GM12878 (cell line): Measurements from ENCODE around the gene TPRA1. TPM values are rescaled to one million over a fixed set of nuclear protein-coding genes. Genes with fewer than 3 reads are reported as not detected.
A peak's percentile ranks its signal among the peaks of the same experiment; 100 is the strongest.

Source experiments
- BACH1 ChIP-seq: fragments of 450-650 bp; IDR thresholded peaks from 2 replicates; pipeline ENCODE4 v1.6.1; 2017; ENCODE audit warnings: mild to moderate bottlenecking, borderline replicate concordance
- CHD2 ChIP-seq: IDR thresholded peaks from 2 replicates; pipeline ENCODE4 v1.6.1; 2011; ENCODE audit warnings: low read depth, low read length, improper control_type of control experiment, borderline replicate concordance
- CREB1 ChIP-seq: IDR thresholded peaks from 2 replicates; pipeline ENCODE4 v1.6.1; 2012; ENCODE audit warnings: low read depth, mild to moderate bottlenecking, inconsistent platforms
- DPF2 ChIP-seq: fragments of 450-650 bp; IDR thresholded peaks from 2 replicates; pipeline ENCODE4 v1.6.1; 2017; ENCODE audit warnings: mild to moderate bottlenecking
- ELK1 ChIP-seq: IDR thresholded peaks from 2 replicates; pipeline ENCODE4 v1.6.1; 2012; ENCODE audit warnings: low read depth, low read length, improper control_type of control experiment
- EP300 ChIP-seq, 2 experiments: fragments of 150-350 bp in 1 of 2; IDR thresholded peaks; 2 replicates each; pipeline ENCODE4 v1.6.1; 2011 to 2012; ENCODE audit warnings: low read depth in 2 of 2, low read length in 2 of 2, borderline replicate concordance in 1 of 2, improper control_type of control experiment in 1 of 2, inconsistent platforms in 1 of 2; ENCODE audit not compliant: control insufficient read depth in 1 of 2
- HDAC6 ChIP-seq: fragments of 200-600 bp; sonication (generic); IDR thresholded peaks from one replicate; pipeline ENCODE4 v1.8.0; 2017; ENCODE audit warnings: antibody characterized with exemption; ENCODE audit not compliant: unreplicated experiment
- MAX ChIP-seq: IDR thresholded peaks from 2 replicates; pipeline ENCODE4 v1.6.1; 2012; ENCODE audit warnings: low read depth, low read length, improper control_type of control experiment
- MYB ChIP-seq: fragments of 150-350 bp; IDR thresholded peaks from 2 replicates; pipeline ENCODE4 v1.6.1; 2014; ENCODE audit warnings: mild to moderate bottlenecking, low read depth, low read length, borderline replicate concordance
- NFXL1 ChIP-seq: fragments of 450-650 bp; IDR thresholded peaks from 2 replicates; pipeline ENCODE4 v1.6.1; 2017; ENCODE audit warnings: antibody characterized with exemption, mild to moderate bottlenecking, borderline replicate concordance
- NFYA ChIP-seq: IDR thresholded peaks from 2 replicates; pipeline ENCODE4 v1.6.1; 2011; ENCODE audit warnings: low read depth, mild to moderate bottlenecking, low read length, improper control_type of control experiment, borderline replicate concordance
- NRF1 ChIP-seq: conservative IDR thresholded peaks from 2 replicates; pipeline ENCODE4 v1.6.1; 2011; ENCODE audit warnings: mild to moderate bottlenecking, low read depth, low read length, improper control_type of control experiment
- POLR2AphosphoS5 ChIP-seq: IDR thresholded peaks from 2 replicates; pipeline ENCODE4 v1.6.1; 2011; ENCODE audit warnings: mild to moderate bottlenecking, low read length, inconsistent platforms
- SREBF2 ChIP-seq: IDR thresholded peaks from 2 replicates; pipeline ENCODE4 v1.6.1; 2012; ENCODE audit warnings: mild to moderate bottlenecking, low read length
- TCF3 ChIP-seq: IDR thresholded peaks from 2 replicates; pipeline ENCODE4 v1.6.1; 2012; ENCODE audit warnings: low read depth, mild to moderate bottlenecking, low read length, borderline replicate concordance; ENCODE audit not compliant: insufficient read depth
- WRNIP1 ChIP-seq: IDR thresholded peaks from 2 replicates; pipeline ENCODE4 v1.6.1; 2011; ENCODE audit warnings: low read depth, low read length, improper control_type of control experiment, borderline replicate concordance
- ZBED1 ChIP-seq: IDR thresholded peaks from 2 replicates; pipeline ENCODE4 v1.6.1; 2016; ENCODE audit warnings: borderline replicate concordance
- ZNF592 ChIP-seq: fragments of 450-650 bp; IDR thresholded peaks from 2 replicates; pipeline ENCODE4 v1.6.1; 2017; ENCODE audit warnings: mild to moderate bottlenecking, moderate library complexity
- polyA plus RNA-seq, 11 experiments: library from polyadenylated mRNA; depleted of rRNA in 4 of 11; unstranded in 6 of 11; stranded (reverse) in 5 of 11; fragments of >200 nt; fragmentation: Nextera tagmentation in 4 of 11; fragmentation: Illumina TruSeq in 1 of 11; extraction: Ambion mirVana in 4 of 11; extraction: Trizol in 1 of 11; gene quantifications; 1 replicate in 1 of 11; 2 replicates in 10 of 11; pipeline versions ENCODE4 v1.2.1 to v1.2.3, GENCODE V29; 2011 to 2016; ENCODE audit warnings: inconsistent platforms in 2 of 11, missing spikeins in 2 of 11, low read depth in 1 of 11
- total RNA-seq, 4 experiments: library from RNA; depleted of rRNA in 3 of 4; stranded (reverse); fragments of >200 nt in 3 of 4; fragmentation: Illumina TruSeq in 1 of 4; extraction: Trizol in 1 of 4; gene quantifications; 2 replicates each; pipeline versions ENCODE4 v1.2.1 to v1.2.3, GENCODE V29; 2013 to 2021
- TF ChIP-seq, protein P1 (sequence below): fragments of 450-650 bp; conservative IDR thresholded peaks from 2 replicates; pipeline ENCODE4 v1.6.1; 2017; ENCODE audit warnings: mild to moderate bottlenecking, moderate library complexity
- TF ChIP-seq, protein P2 (sequence below): IDR thresholded peaks from 2 replicates; pipeline ENCODE4 v1.6.1; 2011; ENCODE audit warnings: mild to moderate bottlenecking, low read depth, low read length, moderate library complexity; ENCODE audit not compliant: insufficient replicate concordance

Gene TPRA1
- total and polyA plus RNA-seq, 10 of the 15 experiments (the other 5 are each of a cell fraction or from before 2014, with no cell fraction given) = 1.8 to 39.6 (median 26.6) TPM

DNA sequence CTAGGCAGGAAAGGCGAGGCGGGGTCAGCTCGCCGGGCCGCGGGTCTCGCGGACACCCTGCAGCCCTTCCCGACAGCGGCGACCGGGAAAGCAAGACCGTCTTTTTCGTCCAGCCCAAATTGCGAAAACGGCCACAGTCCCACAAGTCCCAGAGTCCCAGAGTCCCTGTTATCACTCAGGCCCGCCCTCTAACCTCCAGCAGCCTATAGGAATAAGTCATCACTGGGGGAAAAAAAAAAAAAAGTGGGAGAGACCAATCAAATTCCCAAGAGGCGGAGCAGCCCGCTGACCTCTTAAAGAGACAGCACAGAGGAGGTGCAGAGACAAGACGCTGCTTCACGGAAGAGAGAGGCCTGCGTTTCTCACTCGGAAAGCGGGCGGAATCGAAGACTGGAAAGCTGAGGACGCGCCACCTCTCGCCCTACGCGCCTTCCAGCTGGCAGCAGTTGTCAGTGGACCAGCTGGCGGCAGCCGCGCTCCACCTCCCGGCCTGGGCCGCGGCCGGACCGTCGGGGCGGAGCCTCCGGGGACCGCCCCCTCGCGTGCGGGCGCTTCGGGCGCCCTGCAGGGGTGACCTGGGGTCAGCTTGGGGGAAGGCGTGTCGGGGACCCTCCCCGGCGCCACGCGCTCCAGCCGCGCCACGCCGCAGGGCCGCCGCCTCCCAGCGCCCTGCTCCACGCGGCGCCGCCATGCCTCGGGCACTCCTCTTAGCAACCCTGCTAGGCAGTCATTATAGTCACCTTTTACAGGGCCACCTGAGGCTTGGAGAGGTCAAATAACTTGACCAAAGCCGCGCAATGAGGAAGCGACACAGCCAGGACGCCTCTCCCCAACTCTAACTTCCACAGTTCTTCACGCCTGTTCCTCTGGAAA lies at the start of gene TPRA1 (continued):
- TF ChIP-seq ZBED1 (no peak), ELK1 (no peak), POLR2AphosphoS5 (peak; percentile 82), NFXL1 (peak; percentile 81), CREB1 (peak; percentile 47; the same call in 1 of the 2 replicates), SREBF2 (no peak), WRNIP1 (no peak), HDAC6 (no peak), EP300 (IDR thresholded peaks at IDR 0.05; ENCODE audit: borderline replicate concordance in 1 of 2, control insufficient read depth in 1 of 2, low read depth in 2 of 2, low read length in 2 of 2) (no peak), NFYA (no peak), TCF3 (peak; percentile 99), NRF1 (no peak), ZNF592 (no peak; the same call in 1 of the 2 replicates), DPF2 (peak; percentile 86), MYB (no peak), MAX (peak; percentile 73; the same call in 1 of the 2 replicates), CHD2 (no peak), BACH1 (peak; percentile 94)
- TF ChIP-seq, protein P1, sequence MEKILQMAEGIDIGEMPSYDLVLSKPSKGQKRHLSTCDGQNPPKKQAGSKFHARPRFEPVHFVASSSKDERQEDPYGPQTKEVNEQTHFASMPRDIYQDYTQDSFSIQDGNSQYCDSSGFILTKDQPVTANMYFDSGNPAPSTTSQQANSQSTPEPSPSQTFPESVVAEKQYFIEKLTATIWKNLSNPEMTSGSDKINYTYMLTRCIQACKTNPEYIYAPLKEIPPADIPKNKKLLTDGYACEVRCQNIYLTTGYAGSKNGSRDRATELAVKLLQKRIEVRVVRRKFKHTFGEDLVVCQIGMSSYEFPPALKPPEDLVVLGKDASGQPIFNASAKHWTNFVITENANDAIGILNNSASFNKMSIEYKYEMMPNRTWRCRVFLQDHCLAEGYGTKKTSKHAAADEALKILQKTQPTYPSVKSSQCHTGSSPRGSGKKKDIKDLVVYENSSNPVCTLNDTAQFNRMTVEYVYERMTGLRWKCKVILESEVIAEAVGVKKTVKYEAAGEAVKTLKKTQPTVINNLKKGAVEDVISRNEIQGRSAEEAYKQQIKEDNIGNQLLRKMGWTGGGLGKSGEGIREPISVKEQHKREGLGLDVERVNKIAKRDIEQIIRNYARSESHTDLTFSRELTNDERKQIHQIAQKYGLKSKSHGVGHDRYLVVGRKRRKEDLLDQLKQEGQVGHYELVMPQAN = peak; percentile 92
- TF ChIP-seq, protein P2, sequence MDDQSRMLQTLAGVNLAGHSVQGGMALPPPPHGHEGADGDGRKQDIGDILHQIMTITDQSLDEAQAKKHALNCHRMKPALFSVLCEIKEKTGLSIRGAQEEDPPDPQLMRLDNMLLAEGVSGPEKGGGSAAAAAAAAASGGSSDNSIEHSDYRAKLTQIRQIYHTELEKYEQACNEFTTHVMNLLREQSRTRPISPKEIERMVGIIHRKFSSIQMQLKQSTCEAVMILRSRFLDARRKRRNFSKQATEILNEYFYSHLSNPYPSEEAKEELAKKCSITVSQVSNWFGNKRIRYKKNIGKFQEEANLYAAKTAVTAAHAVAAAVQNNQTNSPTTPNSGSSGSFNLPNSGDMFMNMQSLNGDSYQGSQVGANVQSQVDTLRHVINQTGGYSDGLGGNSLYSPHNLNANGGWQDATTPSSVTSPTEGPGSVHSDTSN = peak; percentile 34
